B cell (primary cell): Measurements from ENCODE around the gene JUNB. TPM values are rescaled to one million over a fixed set of nuclear protein-coding genes. Genes with fewer than 3 reads are reported as not detected.

Experiments used
- ATAC-seq: fragments of 200-7000 bp; cut with Tn5 transposase; one replicate; pipeline ENCODE4 v1.10.0; 2021; ENCODE audit warnings: low read depth, mild to moderate bottlenecking, moderate number of reproducible peaks, moderate library complexity
- CTCF ChIA-PET: fragments of 350-600 bp; sonication (Branson Sonifier 250); formaldehyde crosslinking; loops from one replicate; lab custom pipeline; 2021; ENCODE audit warnings: antibody characterized with exemption, inconsistent platforms; lab: Charles Lee
- POLR2A ChIA-PET: fragments of 350-600 bp; sonication (Branson Sonifier 250); formaldehyde crosslinking; loops from one replicate; lab custom pipeline; 2021; ENCODE audit warnings: antibody characterized with exemption; lab: Charles Lee
- DNase-seq: peaks from one replicate; pipeline ENCODE4 v3.0.0; 2013
- H2AFZ ChIP-seq: 2 replicates; pipeline ENCODE4 v1.6.1; 2012; ENCODE audit warnings: mild to moderate bottlenecking, low read depth, low read length; ENCODE audit not compliant: insufficient read depth, poor library complexity, severe bottlenecking
- H3K27ac ChIP-seq, 2 donors: 1 replicate in 1 of 2; 2 replicates in 1 of 2; pipeline ENCODE4 v1.5.1; 2012 to 2013; ENCODE audit warnings: low read length in 2 of 2, mild to moderate bottlenecking in 2 of 2, moderate library complexity in 1 of 2
- H3K27me3 ChIP-seq, 4 experiments: fragments of 200-600 bp in 1 of 4; sonication (generic) in 1 of 4; replicated peaks in 1 of 4; 1 replicate in 2 of 4; 2 replicates in 2 of 4; pipeline versions ENCODE4 v1.6.1 to v1.7.0; 2013 to 2016; ENCODE audit warnings: low read length in 3 of 4, mild to moderate bottlenecking in 2 of 4, mixed read lengths in 1 of 4, moderate library complexity in 1 of 4; ENCODE audit not compliant: insufficient read depth in 4 of 4, control insufficient read depth in 3 of 4; ENCODE audit errors: control extremely low read depth in 1 of 4
- H3K36me3 ChIP-seq, 2 experiments: replicated peaks in 1 of 2; 1 replicate in 1 of 2; 2 replicates in 1 of 2; pipeline versions ENCODE4 v1.6.1 to v1.7.1; 2013; ENCODE audit warnings: low read length in 1 of 2; ENCODE audit not compliant: insufficient read depth in 2 of 2, control insufficient read depth in 1 of 2; ENCODE audit errors: control extremely low read depth in 1 of 2, extremely low read depth in 1 of 2
- H3K4me1 ChIP-seq, 2 donors: fragments of 200-600 bp in 1 of 2; sonication (generic) in 1 of 2; 1 replicate in 1 of 2; 2 replicates in 1 of 2; pipeline versions ENCODE4 v1.5.1 to v1.6.1; 2013 to 2017; ENCODE audit warnings: low read length in 2 of 2; ENCODE audit not compliant: control insufficient read depth in 2 of 2, insufficient read depth in 2 of 2
- H3K4me2 ChIP-seq: replicated peaks from 2 replicates; pipeline ENCODE3; 2012; ENCODE audit warnings: mild to moderate bottlenecking, low read depth, low read length; ENCODE audit not compliant: poor library complexity, severe bottlenecking
- H3K4me3 ChIP-seq, 5 experiments: fragments of 200-600 bp in 1 of 5; sonication (generic) in 1 of 5; 1 replicate in 3 of 5; 2 replicates in 2 of 5; pipeline versions ENCODE4 v1.5.1 to v1.7.0; 2011 to 2016; ENCODE audit warnings: low read length in 4 of 5, mild to moderate bottlenecking in 4 of 5, low read depth in 2 of 5, control low read depth in 1 of 5, moderate library complexity in 1 of 5; ENCODE audit not compliant: insufficient read depth in 1 of 5; ENCODE audit errors: control extremely low read depth in 1 of 5, extremely low read depth in 1 of 5
- H3K79me2 ChIP-seq: fragments of 200-600 bp; sonication (generic); one replicate; pipeline ENCODE4 v1.6.0; 2016; ENCODE audit warnings: low read length; ENCODE audit not compliant: control insufficient read depth, insufficient read depth
- H3K9ac ChIP-seq: fragments of 200-600 bp; sonication (generic); 2 replicates; pipeline ENCODE4 v1.6.1; 2017; ENCODE audit warnings: mild to moderate bottlenecking, low read length, moderate library complexity
- H3K9me3 ChIP-seq, 3 donors: one replicate each; pipeline versions ENCODE4 v1.6.1 to v1.7.1; 2013; ENCODE audit warnings: low read length in 2 of 3; ENCODE audit not compliant: control insufficient read depth in 2 of 3, insufficient read depth in 1 of 3; ENCODE audit errors: control extremely low read depth in 1 of 3
- H4K20me1 ChIP-seq: 2 replicates; pipeline ENCODE4 v1.6.0; 2012; ENCODE audit warnings: mild to moderate bottlenecking, low read length; ENCODE audit not compliant: insufficient read depth, control insufficient read depth, poor library complexity, severe bottlenecking
- H3K27ac Mint-ChIP-seq: one replicate; pipeline ENCODE4 v1.8.0; 2021; ENCODE audit warnings: mixed read lengths
- H3K27me3 Mint-ChIP-seq: one replicate; pipeline ENCODE4 v1.8.0; 2021; ENCODE audit warnings: mixed read lengths
- H3K4me1 Mint-ChIP-seq: one replicate; pipeline ENCODE4 v1.8.0; 2021; ENCODE audit warnings: mixed read lengths
- H3K4me3 Mint-ChIP-seq: one replicate; pipeline ENCODE4 v1.8.0; 2021; ENCODE audit warnings: mixed read lengths
- H3K9me3 Mint-ChIP-seq: one replicate; pipeline ENCODE4 v1.8.0; 2022; ENCODE audit warnings: mixed read lengths; ENCODE audit not compliant: insufficient read depth
- CTCF ChIP-seq: fragments of 200-600 bp; IDR thresholded peaks from one replicate; pipeline ENCODE4 v1.8.0; 2022; ENCODE audit warnings: antibody characterized with exemption, mild to moderate bottlenecking
- EZH2 ChIP-seq: IDR thresholded peaks from 2 replicates; pipeline ENCODE4 v1.6.1; 2012; ENCODE audit warnings: borderline replicate concordance, low read depth, mild to moderate bottlenecking, moderate library complexity, low read length; ENCODE audit not compliant: insufficient read depth, poor library complexity, severe bottlenecking
- WGBS: methylation state at CpG from one replicate; pipeline ENCODE4 v1.1.5; 2013; ENCODE audit warnings: missing lambda C conversion rate; ENCODE audit not compliant: insufficient coverage; 5-methylcytosine and 5-hydroxymethylcytosine counted together
- intact Hi-C: fragments of 100-400 bp; cut with micrococcal nuclease; formaldehyde crosslinking; loops from one replicate; pipeline ENCODE4 v1.10.0; 2022
- polyA plus RNA-seq: library from polyadenylated mRNA; depleted of rRNA; stranded (reverse); fragments of >200 nt; gene quantifications from 2 replicates; pipeline ENCODE4 v1.2.3, GENCODE V29; 2012
- total RNA-seq, 2 donors: library from RNA; stranded (reverse); fragments of 120-200 nt in 1 of 2; gene quantifications; 1 replicate in 1 of 2; 2 replicates in 1 of 2; pipeline versions ENCODE4 v1.2.3 to v1.2.4, GENCODE V29; 2013 to 2022

Gene JUNB
- total and polyA plus RNA-seq, 2 donors (not counting 1 experiment from before 2014, with no cell fraction given) = 206 to 4,055 TPM

DNA sequence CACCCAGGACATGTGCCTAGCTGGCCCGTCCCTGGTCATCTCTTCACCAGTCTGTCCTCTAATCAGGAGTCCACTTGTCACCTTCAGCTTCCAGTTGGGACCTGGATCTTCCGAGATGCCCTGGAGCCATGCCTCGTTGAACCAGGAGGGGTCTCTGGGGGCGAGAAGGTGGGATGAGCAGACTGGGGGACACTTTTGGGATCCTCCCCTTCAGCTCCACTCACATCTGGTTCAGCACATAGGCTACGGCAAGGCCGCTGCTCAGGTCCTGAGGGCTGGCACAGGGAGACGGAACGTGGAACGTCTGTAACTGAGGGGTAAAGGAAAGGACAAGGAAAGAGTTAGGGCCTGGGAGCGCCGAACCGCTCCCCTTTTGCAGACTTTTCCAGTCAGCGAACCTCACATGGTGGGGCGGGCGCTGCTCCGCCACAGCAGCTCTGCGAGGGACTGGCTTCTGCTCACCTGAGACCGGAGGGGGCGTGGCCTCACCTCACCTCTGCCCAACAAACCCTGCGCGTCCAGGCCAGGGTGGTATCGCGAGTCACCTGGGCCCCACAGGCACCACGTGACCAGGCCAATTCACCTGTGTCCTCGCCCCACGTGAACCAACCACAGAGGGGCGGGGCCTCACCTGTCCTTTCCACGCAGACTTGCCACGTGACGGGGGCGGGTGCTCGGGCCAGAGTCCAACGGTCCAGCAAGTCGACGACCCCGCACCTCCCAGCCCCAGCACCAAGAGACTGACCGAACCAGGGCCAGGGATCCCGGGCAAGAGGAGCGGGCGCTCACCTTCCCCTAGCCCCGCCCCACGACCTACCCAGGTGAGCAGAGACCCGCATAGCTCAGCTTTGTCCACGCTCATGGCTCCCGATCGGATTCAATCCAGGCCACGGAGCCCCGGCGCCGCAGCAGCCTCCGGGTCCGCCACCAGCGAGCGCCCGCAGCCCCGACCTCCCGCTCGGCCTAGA, 16.4 kb upstream of the JUNB start, which contains the start of gene HOOK2:
Gene HOOK2, minus strand, starts transcription at position 965 of the 968 bp plus-strand sequence. Its CDS starts 103 bp downstream, at position 862.
- Mint-ChIP-seq H3K4me1 (peaks cover 36% of the 10 kb centered on the region), H3K27me3 (no peaks in the 10 kb centered on the region), H3K9me3 (no peaks in the 10 kb centered on the region), H3K4me3 (peak within 1 kb of the TSS; percentile 86), H3K27ac (peak within 1 kb of the TSS; percentile 63)
- H3K4me1 ChIP-seq = peaks cover 19 to 36% of the 10 kb centered on the region in 2 donors
- no peaks in the 10 kb centered on the region for H3K9me3 ChIP-seq
- peak within 1 kb of the TSS; percentile 48 to 58 for H3K27ac ChIP-seq
- TF ChIP-seq CTCF (no peak), EZH2 (no peak)
- no peak for ATAC-seq
- H3K27me3 ChIP-seq = no peaks in the 10 kb centered on the region
- intact Hi-C loops = loop anchor here (1.0 to 2.0 kb wide), 2 partner anchors 38 to 52 kb away; partner anchors contain the start of genes GET3 and TNPO2
- no peaks in the 10 kb centered on the region for H3K36me3 ChIP-seq
- peak within 1 kb of the TSS; percentile 44 to 79 (median 68) for H3K4me3 ChIP-seq
- H3K79me2 ChIP-seq = peaks cover 2% of the 10 kb centered on the region
- peak within 1 kb of the TSS; percentile 88 for H2AFZ ChIP-seq
- CTCF ChIA-PET = interaction anchor here (3.4 to 27.9 kb wide), 4 partner anchors 8 to 73 kb away, joined by 22 to 1147 read pairs (median 50); partner anchors contain the start of genes JUNB, PRDX2, RNASEH2A and THSD8
- peak within 1 kb of the TSS; percentile 99 for H3K4me2 ChIP-seq
- POLR2A ChIA-PET = interaction anchor here (0.6 to 6.9 kb wide), 4 partner anchors 19 to 1020 kb away, joined by 3 to 233 read pairs (median 4); partner anchors contain the start of genes JUNB and ZSWIM4
- H4K20me1 ChIP-seq = no peaks in the 10 kb centered on the region
- WGBS = 22% methylated on average over 52 of the region's 58 CpGs
- DNase-seq = no peak
- peak within 1 kb of the TSS; percentile 83 for H3K9ac ChIP-seq
